Left lobe of liver (tissue), 2 donors: ENCODE measurements around the gene SEMA6C. TPM values are rescaled to one million over a fixed set of nuclear protein-coding genes. Genes with fewer than 3 reads are reported as not detected.
A peak's percentile ranks its signal among the peaks of the same experiment; 100 is the strongest.
"Not testable (repeated sequence)": the region's sequence is repeated elsewhere in the genome, so short reads cannot be mapped to it uniquely, and the experiment has no call there.

Experiments
- ATAC-seq: fragments of 200-7000 bp; cut with Tn5 transposase; one replicate; pipeline ENCODE4 v1.9.1; 2020; ENCODE audit warnings: mild to moderate bottlenecking, moderate library complexity
- DNase-seq: peaks from one replicate; pipeline ENCODE4 v3.0.0-alpha.2; 2020; ENCODE audit warnings: low spot score
- total RNA-seq: library from RNA; stranded (reverse); gene quantifications from one replicate; pipeline ENCODE4 v1.2.1, GENCODE V29; 2021
- donor health status: DM: no; HTN: no; CAD: no; lungs with moderate emphysema.
- donor health status: DM: no; HTN: yes; CAD: no.

The SEMA6C gene
- total RNA-seq, result 6.4 TPM

- DNase-seq, result peak; percentile 98
- peak; percentile 96 for ATAC-seq
Observed at GRCh38 chr1:151146412-151147131, at the start of gene SEMA6C. Gene SEMA6C (minus strand): TSS chr1:151146631. CDS start chr1:151142621, 4,010 bp downstream.

- peak; percentile 65 for DNase-seq
- not testable (repeated sequence) for ATAC-seq
Observed at GRCh38 chr1:151194894-151195594, 48.6 kb upstream of the SEMA6C start.

- DNase-seq (no peak), ATAC-seq (no peak)
Observed at GRCh38 chr1:151193856-151194255, 47.4 kb upstream of the SEMA6C start.

GRCh38 chr1:151193304-151193703 lies 46.9 kb upstream of the SEMA6C start:
- ATAC-seq (no peak), DNase-seq (no peak)

GRCh38 chr1:151192047-151192446 lies 45.6 kb upstream of the SEMA6C start:
- ATAC-seq (no peak), DNase-seq (no peak)

GRCh38 chr1:151189637-151190445 lies 43.4 kb upstream of the SEMA6C start, which contains the start of gene VPS72:
Gene VPS72 (minus strand): TSS chr1:151190197. CDS start chr1:151190121, 76 bp downstream.
- peak; percentile 98 for ATAC-seq
- peak; percentile 86 for DNase-seq

- not testable (repeated sequence) for DNase-seq
Observed at GRCh38 chr1:151188667-151189066, 42.2 kb upstream of the SEMA6C start.

GRCh38 chr1:151187205-151187604 lies 40.8 kb upstream of the SEMA6C start:
- no peak for ATAC-seq

More at GRCh38 chr1:151188667-151189066, 42.2 kb upstream of the SEMA6C start:
- not testable (repeated sequence) for ATAC-seq

GRCh38 chr1:151184211-151184610 lies 37.8 kb upstream of the SEMA6C start:
- DNase-seq (no peak), ATAC-seq (no peak)

More at GRCh38 chr1:151187205-151187604, 40.8 kb upstream of the SEMA6C start:
- DNase-seq, result no peak

- ATAC-seq, result no peak
- DNase-seq, result no peak
Observed at GRCh38 chr1:151176514-151177045, 30.1 kb upstream of the SEMA6C start.

- DNase-seq (no peak), ATAC-seq (peak; percentile 70)
Observed at GRCh38 chr1:151175863-151176262, 29.4 kb upstream of the SEMA6C start, which contains the start of gene TMOD4. Gene TMOD4 (minus strand): TSS chr1:151175981. CDS start chr1:151174875, 1,106 bp downstream.

GRCh38 chr1:151175041-151175741 lies 28.8 kb upstream of the SEMA6C start:
- ATAC-seq, result no peak
- no peak for DNase-seq

- ATAC-seq, result no peak
- no peak for DNase-seq
Observed at GRCh38 chr1:151171190-151171589, 24.8 kb upstream of the SEMA6C start.

GRCh38 chr1:151167116-151167515 lies 20.7 kb upstream of the SEMA6C start:
- DNase-seq, result no peak
- ATAC-seq, result no peak

GRCh38 chr1:151166505-151166956 lies 20.1 kb upstream of the SEMA6C start:
- ATAC-seq, result no peak
- DNase-seq, result no peak

GRCh38 chr1:151165738-151166504 lies 19.5 kb upstream of the SEMA6C start, which contains the start of the genes LYSMD1 and SCNM1:
Gene LYSMD1 (minus strand): TSS chr1:151165902. CDS start chr1:151165258, 644 bp downstream.
Gene SCNM1 (plus strand): TSS chr1:151166144. CDS start chr1:151166153, 9 bp downstream.
- ATAC-seq, result peak; percentile 92

GRCh38 chr1:151165281-151165737 lies 18.9 kb upstream of the SEMA6C start:
- ATAC-seq, result peak; percentile 54
- DNase-seq, result peak; percentile 63

More at GRCh38 chr1:151165738-151166504, 19.5 kb upstream of the SEMA6C start, which contains the start of the genes LYSMD1 and SCNM1:
- DNase-seq, result peak; percentile 99

- ATAC-seq, result peak; percentile 66
- no peak for DNase-seq
Observed at GRCh38 chr1:151164732-151165280, 18.4 kb upstream of the SEMA6C start.
